MCF 10A (cell line): Measurements from ENCODE around the gene NUPR2. TPM values are rescaled to one million over a fixed set of nuclear protein-coding genes. Genes with fewer than 3 reads are reported as not detected.
"Not testable (repeated sequence)": the region's sequence is repeated elsewhere in the genome, so short reads cannot be mapped to it uniquely, and the experiment has no call there.

Experiments
- Bru-seq: library from RNA; stranded (reverse); fragments of 400-500 nt; gene quantifications from one replicate; lab custom pipeline; 2021; lab: Mats Ljungman, UMichigan
- BruChase-seq, 2 experiments: library from RNA; stranded (reverse); fragments of 400-500 nt; gene quantifications; one replicate each; lab custom pipeline; 2021; lab: Mats Ljungman, UMichigan
- BruUV-seq: library from RNA; stranded (reverse); fragments of 400-500 nt; replicated peaks from 2 replicates; lab custom pipeline; 2021; lab: Mats Ljungman, UMichigan
- CTCF ChIA-PET: fragments of 300-600 bp; sonication (Branson Sonifier 250); formaldehyde crosslinking; extraction: SDS; loops from one replicate; lab custom pipeline; 2021; ENCODE audit warnings: antibody characterized with exemption, inconsistent platforms; lab: Yijun Ruan, JAX
- POLR2A ChIA-PET: fragments of 300-600, 350-650 bp; sonication (Branson Sonifier 250); formaldehyde crosslinking; extraction: SDS; loops from one replicate; lab custom pipeline; 2020; ENCODE audit warnings: antibody characterized with exemption, inconsistent platforms; lab: Yijun Ruan, JAX
- DNase-seq: peaks from one replicate; pipeline ENCODE4 v3.0.0-alpha.2; 2018; ENCODE audit not compliant: unreplicated experiment
- H3K27ac Mint-ChIP-seq: one replicate; pipeline ENCODE4 v1.8.0; 2022; ENCODE audit warnings: mild to moderate bottlenecking, low read depth, mixed read lengths; ENCODE audit not compliant: unreplicated experiment
- H3K27me3 Mint-ChIP-seq: one replicate; pipeline ENCODE4 v1.8.0; 2022; ENCODE audit warnings: mixed read lengths; ENCODE audit not compliant: insufficient read depth, unreplicated experiment
- H3K36me3 Mint-ChIP-seq: one replicate; pipeline ENCODE4 v1.8.0; 2022; ENCODE audit warnings: mild to moderate bottlenecking, moderate library complexity, mixed read lengths; ENCODE audit not compliant: insufficient read depth, unreplicated experiment
- H3K4me1 Mint-ChIP-seq: one replicate; pipeline ENCODE4 v1.8.0; 2022; ENCODE audit warnings: mixed read lengths; ENCODE audit not compliant: insufficient read depth, unreplicated experiment
- H3K4me3 Mint-ChIP-seq: one replicate; pipeline ENCODE4 v1.8.0; 2022; ENCODE audit warnings: mild to moderate bottlenecking, moderate library complexity, mixed read lengths; ENCODE audit not compliant: unreplicated experiment
- H3K9me3 Mint-ChIP-seq: one replicate; pipeline ENCODE4 v1.8.0; 2022; ENCODE audit warnings: mixed read lengths; ENCODE audit not compliant: unreplicated experiment
- intact Hi-C: fragments of 100-400 bp; cut with micrococcal nuclease; formaldehyde crosslinking; loops from 2 replicates; pipeline ENCODE4 v1.14.1; 2022
- long read RNA-seq: library from polyadenylated mRNA; stranded (forward); transcript quantifications from one replicate; pipeline ENCODE4 v2.0.0, GENCODE V29; 2022
- total RNA-seq: library from RNA; stranded (reverse); gene quantifications from 2 replicates; pipeline ENCODE4 v1.2.3, GENCODE V29; 2022
- TF ChIP-seq, protein P1 (sequence below): fragments of 200-600 bp; IDR thresholded peaks from one replicate; pipeline ENCODE4 v1.8.0; 2022; ENCODE audit warnings: antibody characterized with exemption, mild to moderate bottlenecking; ENCODE audit not compliant: unreplicated experiment

Gene NUPR2, protein sequence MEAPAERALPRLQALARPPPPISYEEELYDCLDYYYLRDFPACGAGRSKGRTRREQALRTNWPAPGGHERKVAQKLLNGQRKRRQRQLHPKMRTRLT
- total RNA-seq (not detected in 2 replicates), Bru-seq, nascent RNA (not detected), BruChase-seq, experiment 1, labeled RNA remaining after a 6-hour chase (not detected), BruChase-seq, experiment 2, labeled RNA remaining after a 2-hour chase (not detected)
- long read RNA-seq, result 0 reads

DNA sequence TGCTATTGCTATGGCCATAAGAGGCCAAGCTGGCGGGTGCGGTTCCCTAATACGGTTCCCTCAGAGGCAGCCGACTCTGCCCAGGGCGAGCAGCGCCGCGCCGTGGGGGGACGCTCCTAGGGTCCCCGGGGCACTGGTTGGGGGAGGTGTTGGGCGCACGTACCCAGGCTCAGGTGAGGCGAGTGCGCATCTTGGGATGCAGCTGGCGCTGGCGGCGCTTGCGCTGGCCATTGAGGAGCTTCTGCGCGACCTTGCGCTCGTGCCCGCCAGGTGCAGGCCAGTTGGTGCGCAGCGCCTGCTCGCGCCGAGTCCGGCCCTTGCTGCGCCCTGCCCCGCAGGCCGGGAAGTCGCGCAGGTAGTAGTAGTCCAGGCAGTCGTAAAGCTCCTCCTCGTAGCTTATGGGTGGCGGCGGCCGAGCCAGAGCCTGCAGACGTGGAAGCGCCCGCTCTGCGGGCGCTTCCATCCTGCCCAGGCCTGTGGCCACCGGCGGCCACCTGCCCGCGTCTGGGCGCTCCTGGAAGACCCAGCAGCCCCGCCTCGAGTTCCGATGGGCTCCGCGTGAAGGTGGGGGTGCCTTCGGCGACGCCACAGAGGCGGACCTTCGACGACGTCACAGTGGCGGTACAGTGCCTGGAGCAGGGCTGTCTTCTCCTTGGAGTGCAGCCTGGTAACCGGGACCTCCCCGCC is at the start of gene NUPR2:
Gene NUPR2 (minus strand): TSS at position 566 of the 687 bp plus-strand sequence. CDS start 103 bp downstream, at position 463.
- POLR2A ChIA-PET, result no interaction called here
- H3K9me3 Mint-ChIP-seq, result peaks cover under 1% of the 10 kb centered on the region
- intact Hi-C loops, result no loop called here
- TF ChIP-seq, protein P1, sequence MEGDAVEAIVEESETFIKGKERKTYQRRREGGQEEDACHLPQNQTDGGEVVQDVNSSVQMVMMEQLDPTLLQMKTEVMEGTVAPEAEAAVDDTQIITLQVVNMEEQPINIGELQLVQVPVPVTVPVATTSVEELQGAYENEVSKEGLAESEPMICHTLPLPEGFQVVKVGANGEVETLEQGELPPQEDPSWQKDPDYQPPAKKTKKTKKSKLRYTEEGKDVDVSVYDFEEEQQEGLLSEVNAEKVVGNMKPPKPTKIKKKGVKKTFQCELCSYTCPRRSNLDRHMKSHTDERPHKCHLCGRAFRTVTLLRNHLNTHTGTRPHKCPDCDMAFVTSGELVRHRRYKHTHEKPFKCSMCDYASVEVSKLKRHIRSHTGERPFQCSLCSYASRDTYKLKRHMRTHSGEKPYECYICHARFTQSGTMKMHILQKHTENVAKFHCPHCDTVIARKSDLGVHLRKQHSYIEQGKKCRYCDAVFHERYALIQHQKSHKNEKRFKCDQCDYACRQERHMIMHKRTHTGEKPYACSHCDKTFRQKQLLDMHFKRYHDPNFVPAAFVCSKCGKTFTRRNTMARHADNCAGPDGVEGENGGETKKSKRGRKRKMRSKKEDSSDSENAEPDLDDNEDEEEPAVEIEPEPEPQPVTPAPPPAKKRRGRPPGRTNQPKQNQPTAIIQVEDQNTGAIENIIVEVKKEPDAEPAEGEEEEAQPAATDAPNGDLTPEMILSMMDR, result no peak
- H3K27me3 Mint-ChIP-seq, result no peaks in the 10 kb centered on the region
- DNase-seq, result no peak
- CTCF ChIA-PET, result interaction anchor here (0.7 kb wide), 1 partner anchor 688 kb away, joined by 3 read pairs; no protein-coding TSS in a partner anchor
- H3K4me1 Mint-ChIP-seq, result no peaks in the 10 kb centered on the region
- no peak within 1 kb of the TSS for H3K27ac Mint-ChIP-seq
- no peak within 1 kb of the TSS for H3K4me3 Mint-ChIP-seq
- no peaks in the 10 kb centered on the region for H3K36me3 Mint-ChIP-seq
- no TSS peak for BruUV-seq

DNA sequence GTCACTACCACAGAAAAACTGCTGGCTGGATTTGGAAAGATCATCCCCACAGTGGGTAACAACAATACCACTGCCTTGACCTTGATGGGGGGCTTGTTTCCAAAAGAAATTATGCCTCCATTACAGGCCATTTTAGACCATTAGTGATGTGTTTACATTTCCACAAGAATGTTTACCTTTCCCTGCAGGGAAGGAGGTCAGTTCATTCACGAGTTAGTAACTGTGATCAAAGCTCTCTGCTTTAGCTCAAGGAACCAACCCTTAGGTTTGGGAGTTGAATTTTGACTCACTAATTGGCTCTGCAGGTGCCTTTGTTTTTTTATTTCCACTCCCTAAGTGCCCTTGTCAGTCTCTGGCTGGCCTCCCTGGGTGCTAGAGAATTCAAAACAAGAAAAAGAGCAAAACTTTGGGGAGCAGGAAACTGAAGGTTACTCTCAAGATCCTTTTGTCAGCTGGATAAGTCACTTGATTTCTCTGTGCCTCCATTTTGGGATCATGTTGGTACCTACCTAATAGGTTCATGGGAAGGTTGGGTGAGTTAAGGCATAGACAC is 41.1 kb upstream of the NUPR2 start:
- Mint-ChIP-seq H3K27me3 (no peaks in the 10 kb centered on the region), H3K4me1 (no peaks in the 10 kb centered on the region), H3K36me3 (no peaks in the 10 kb centered on the region), H3K4me3 (no peak overlapping the region), H3K9me3 (peaks cover 26% of the 10 kb centered on the region), H3K27ac (no peak overlapping the region)
- POLR2A ChIA-PET, result no interaction called here
- no TSS peak for BruUV-seq
- CTCF ChIA-PET, result no interaction called here
- intact Hi-C loops, result no loop called here
- TF ChIP-seq, protein P1, result no peak
- DNase-seq, result no peak

DNA sequence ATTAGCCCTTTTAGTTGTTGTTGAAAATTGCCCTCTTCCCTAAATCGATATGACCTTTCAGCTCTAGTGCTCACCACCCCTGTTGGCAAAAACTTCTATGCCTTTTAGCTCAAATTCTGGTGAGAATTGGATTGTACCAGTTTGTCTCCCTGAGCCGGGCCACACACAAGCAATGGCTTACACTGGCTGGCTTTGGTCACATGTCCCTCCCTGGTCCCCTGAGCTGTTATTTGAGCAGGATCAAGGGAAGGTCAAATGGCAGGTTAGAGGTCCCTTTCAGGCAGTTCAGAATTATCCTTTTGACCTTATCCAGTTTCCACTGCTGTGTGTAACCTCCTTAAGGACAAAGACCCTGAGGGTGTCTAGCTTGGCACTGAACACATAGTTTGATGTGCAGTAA is 14.8 kb upstream of the NUPR2 start:
- H3K9me3 Mint-ChIP-seq, CTCF ChIA-PET, H3K4me3 Mint-ChIP-seq, BruUV-seq, H3K4me1 Mint-ChIP-seq, intact Hi-C loops, H3K27ac Mint-ChIP-seq, H3K36me3 Mint-ChIP-seq, DNase-seq, POLR2A ChIA-PET, H3K27me3 Mint-ChIP-seq: not testable (repeated sequence)

DNA sequence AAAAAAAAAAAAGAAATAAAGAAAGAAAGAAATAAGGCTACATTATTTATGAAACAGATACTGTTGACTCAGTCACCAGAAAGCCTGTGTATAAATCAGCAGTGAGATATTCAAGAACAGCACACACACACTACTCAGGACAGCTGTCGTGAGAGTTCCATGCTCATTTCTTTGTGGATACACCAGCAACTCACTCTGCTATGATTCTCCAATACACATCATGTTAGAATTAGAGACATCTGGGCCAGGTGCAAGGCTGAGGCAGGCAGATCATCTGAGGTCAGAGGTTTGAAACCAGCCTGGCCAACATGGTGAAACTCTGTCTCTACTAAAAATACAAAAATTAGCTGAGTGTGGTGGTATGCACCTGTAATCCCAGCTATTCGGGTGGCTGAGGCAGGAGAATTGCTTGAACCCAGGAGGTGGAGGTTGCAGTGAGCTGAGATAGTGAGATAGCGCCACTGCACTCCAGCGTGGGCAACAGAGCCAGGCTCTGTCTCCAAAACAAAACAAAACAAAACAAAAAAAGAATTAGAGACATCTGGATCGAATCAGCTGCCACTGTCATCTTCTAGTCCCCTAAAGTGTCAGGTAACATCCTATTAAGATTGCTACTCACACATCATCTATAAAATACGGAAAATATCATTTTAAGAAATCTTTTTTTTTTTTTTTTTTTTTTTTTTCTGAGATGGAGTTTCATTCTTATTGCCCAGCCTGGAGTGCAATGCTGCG is 11.2 kb upstream of the NUPR2 start:
- ChIA-PET CTCF (no interaction called here), POLR2A (no interaction called here)
- Mint-ChIP-seq H3K27me3 (no peaks in the 10 kb centered on the region), H3K4me1 (no peaks in the 10 kb centered on the region), H3K27ac (no peak overlapping the region), H3K9me3 (no peaks in the 10 kb centered on the region), H3K4me3 (no peak overlapping the region), H3K36me3 (no peaks in the 10 kb centered on the region)
- BruUV-seq, result no TSS peak
- TF ChIP-seq, protein P1, result no peak
- intact Hi-C loops, result no loop called here
- DNase-seq, result no peak
